DMS 273 (cell line): ENCODE measurements around the gene ADGRE1.
A peak's percentile ranks its signal among the peaks of the same experiment; 100 is the strongest.

Experiments
- DNase-seq: peaks from one replicate; lab custom pipeline; 2025; ENCODE audit not compliant: unreplicated experiment; lab: John Stamatoyannopoulos, UW

Gene ADGRE1

DNA sequence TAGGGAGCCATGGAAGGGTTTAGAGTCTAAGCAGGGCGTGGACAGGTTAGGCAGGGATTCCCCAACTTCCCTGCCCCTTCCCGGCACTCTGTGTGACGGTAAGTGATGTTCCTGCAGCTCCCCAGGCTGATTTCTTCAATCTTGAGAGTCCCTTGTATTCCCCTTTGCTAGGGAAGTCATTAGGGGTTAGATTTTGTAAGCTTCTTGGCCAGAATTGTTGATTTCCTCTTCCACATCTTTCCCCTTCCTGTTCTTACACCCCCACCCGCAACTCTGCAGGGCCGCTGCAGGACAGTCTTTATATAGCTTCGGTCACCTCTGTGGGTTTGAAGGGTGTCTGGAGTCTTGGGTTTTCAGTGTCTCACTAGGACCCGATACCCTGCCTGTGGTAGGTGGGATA is 10.6 kb upstream of the ADGRE1 start:
- no peak for DNase-seq

DNA sequence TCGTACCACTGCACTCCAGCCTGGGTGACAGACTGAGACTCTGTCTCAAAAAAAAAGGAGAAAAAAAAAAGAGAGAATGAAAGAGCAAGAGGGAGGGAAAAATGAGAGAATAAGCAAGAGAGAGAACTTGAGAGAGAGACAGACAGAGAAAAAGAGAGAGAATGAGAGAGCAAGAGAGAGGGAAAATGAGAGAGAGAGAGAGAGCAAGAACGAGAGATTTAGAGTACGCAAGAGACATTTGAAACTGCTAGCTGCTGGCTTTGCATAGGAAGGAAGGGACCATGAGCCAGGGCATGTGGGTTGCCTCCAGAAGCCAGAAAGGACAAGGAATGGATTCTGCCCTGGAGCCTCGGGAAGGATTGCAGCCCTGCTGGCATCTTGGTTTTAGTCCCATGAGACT is 9.6 kb upstream of the ADGRE1 start:
- no peak for DNase-seq

DNA sequence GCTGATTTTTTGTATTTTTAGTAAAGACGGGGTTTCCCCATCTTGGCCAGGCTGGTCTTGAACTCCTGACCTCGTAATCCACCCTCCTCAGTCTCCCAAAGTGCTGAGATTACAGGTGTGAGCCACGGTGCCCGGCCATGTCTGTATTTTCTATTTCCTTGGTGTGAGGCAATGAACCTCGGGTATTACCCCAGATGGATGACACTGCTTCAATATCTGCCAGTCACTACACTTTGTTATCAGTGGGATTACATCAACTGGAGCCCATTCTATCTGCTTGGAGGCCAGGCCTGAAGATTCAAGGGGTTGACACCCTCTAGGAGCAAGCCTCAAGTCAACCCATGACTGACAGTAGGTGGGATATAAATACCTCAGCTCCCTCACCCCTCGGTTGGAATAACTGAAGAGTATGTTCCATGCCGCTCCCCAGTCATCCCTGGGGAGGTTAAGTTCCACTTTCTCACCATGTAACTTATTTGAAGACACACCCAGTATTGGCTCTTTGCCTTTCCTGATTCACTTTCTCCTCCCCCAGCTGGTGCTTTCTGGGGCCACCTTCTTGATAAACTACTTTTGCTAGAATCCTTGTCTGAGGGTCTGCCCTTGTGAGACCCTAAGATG is 992 bp upstream of the ADGRE1 start:
- DNase-seq = no peak

DNA sequence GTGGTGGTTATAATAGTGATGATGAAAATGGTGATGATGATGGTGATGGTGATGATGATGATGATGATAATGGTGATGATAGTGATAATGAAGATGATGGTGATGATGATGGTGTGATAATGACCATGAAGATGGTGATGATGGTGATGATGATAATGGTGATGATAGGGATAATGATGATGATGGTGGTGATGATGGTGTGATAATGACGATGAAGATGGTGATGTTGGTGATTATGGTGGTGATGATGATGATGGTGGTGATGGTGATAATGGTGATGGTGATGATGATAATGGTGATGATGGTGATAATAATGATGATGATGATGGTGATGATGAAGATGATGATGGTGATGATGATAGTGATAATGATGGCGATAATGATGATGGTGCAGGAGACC is 1.6 kb downstream of the ADGRE1 start:
- DNase-seq = no peak

DNA sequence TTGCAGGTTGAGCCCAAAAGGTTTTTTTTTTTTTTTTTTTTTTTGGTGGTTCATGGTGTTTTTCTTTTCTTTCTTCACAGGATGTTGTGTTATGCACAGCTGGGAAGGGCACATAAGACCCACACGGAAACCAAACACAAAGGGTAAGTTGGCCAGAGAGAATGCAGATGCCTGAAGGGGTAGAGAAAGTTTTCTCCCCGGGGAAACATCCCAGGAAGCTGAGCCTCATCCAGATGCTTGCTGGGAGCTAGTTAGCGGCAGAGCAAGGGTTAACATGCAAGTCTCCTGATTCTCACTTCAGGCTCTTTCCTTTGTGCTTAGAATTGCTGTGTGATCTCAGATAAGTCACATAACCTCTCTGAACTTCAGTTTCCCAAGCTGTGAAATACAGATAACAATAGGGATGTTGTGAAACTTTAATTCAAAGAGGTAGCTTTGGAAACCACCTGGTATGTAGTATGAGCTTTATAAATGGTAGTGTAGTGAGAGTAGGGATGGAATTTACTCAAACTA is 3.1 kb downstream of the ADGRE1 start:
- DNase-seq = no peak

DNA sequence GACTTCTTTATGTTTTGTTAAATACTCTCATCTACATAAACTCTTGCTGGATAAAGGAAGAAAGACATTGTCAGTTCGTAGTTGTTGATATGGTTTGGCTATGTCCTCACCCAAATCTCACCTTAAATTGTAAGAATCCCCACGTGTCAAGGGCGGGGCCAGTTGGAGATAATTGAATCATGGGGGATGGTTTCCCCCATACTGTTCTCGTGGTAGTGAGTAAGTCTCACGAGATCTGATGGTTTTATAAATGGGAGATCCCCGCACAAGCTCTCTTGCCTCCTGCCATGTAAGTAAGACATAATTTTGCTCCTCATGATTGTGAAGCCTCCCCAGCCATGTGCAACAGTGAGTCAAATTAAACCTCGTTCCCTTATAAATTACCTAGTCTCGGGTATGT is 3.6 kb downstream of the ADGRE1 start:
- no peak for DNase-seq

DNA sequence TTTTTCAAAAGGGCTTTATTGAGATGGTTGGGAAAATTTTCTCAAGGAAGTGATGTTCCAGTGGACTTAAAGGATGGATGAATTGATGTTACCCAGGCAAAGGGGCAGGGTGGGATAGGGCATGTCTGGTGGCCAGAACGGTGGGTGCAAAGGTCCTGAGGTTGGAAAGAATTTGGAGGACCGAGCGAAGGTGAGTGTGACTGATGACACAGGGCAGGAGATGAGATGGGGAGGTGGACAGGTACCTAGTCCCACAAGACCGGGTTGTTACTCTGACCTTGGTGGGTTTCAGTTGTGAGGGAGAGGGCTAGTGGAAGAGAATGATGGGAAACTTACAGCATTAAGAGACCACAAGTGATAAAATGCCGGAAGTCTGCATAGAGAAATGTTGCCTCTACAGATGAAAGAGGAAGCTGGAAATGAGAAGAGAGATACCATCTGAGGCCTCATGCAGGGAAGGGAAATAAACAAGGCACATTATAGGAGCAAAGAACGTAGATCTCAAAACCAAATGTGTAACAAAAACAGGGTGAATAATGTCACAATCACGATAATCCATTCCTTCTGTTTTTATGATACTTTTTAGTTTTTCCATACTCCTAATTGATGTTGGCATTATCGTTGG is 4.5 kb downstream of the ADGRE1 start:
- no peak for DNase-seq

DNA sequence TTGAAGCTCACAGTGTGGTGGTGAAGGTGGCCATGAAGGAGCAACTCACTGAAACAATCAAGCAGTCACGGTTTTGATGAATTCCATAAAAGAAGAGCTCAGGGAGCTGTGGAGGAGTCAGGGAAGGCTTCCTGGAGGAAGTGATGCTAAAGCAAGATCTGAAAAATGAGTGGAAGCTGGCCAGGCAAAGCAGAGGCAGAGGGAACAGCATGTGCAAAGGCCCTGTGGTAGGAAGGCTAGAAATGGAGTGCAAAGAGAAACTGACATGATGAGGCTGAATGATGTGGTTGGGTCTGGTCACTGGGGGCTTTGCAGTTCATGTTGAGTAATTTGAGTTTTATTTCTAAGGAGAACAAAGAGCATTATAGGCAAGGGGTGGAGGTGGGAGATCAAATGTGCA is 6.9 kb downstream of the ADGRE1 start:
- DNase-seq = no peak

DNA sequence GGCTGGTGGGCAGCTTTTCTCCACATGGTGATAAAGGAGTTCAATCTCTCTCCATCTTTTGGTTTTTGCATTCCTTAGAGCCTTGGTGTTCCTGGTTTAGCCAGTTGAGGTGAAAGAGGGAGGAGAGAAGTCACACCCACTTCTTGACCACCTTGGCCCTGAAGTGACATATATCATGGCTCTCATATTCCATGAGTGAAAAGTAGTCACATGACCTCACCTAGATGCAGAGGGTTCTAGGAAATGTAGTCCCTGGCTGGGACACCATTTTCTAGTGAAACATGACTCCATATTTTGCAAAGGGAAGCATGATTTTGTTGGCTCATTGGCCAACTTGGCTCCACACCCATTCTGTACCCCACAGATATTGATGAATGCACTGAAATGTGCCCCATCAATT is 16.1 kb downstream of the ADGRE1 start:
- DNase-seq = no peak

DNA sequence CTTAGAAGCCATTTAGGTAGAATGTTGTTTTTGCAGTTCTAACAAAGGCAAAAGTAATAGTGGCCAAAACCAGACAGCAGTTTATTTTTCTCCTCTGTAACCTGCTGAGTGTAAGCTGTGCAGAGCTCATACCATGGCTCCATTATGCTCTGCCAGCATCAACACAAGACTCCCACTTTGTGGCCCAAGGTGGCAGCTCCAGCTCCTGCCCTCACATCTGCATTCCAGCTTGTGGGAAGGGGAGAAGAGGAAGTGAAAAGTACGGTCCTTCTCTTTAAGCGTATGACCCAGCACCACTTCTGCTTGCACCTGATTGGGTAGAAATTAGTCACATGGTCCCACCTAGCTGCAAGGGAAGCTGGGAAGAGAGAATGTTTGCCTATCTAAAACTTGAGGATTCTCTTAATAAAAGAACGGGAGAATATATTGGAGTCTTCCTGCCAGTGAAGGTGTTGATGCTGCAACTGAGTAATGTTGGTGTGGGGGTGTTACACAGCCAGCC is 19.2 kb downstream of the ADGRE1 start:
- DNase-seq = no peak

DNA sequence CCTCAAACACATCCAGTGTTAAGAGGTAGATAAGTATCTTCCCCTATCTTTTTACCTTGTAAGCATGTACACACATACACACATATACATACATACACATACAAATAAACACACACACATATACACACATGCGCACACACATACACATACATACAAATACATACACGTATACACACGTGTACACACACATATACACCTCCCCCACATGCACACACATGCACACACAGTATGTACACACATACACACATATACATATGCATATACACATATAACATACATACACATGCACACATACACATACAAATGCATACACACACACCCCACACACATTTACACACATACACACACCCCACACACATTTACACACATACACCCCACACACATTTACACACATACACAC is 24.1 kb downstream of the ADGRE1 start:
- no peak for DNase-seq

DNA sequence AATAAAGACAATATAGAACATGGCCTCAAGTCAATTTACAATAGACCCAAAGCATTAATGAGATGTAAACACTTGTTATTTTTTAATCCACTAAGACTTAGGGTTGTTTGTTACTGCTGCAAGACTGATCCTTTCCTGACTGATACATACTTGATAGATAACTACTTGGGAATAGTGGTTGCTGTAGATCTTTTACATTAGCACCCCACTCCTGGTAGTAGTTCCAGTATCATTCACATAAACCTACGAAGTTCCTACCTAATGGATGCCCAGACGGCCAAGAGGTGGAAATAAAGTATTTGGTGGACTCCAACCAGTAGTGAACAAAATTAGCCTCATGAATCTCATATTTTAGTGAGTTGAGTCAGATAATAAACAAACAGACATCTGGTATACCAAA is 26.9 kb downstream of the ADGRE1 start:
- no peak for DNase-seq

DNA sequence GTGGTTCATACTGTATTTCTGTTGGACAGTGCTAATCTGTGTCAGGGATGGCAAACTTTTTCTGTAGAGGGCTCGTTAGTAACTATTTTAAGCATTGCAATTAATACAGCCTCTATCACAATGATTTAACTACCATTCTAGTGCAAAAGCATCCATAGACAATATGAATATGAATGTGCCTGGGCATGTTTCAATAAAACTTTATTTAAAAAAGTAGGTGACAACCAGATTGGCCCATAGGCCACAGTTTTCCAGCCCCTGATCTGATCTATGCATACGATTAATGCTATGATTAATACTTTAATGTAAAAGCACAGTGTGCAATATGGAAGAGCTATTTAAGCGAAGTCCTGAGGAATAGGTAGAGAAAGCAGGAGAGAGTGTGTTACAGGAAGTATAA is 29.6 kb downstream of the ADGRE1 start:
- no peak for DNase-seq

DNA sequence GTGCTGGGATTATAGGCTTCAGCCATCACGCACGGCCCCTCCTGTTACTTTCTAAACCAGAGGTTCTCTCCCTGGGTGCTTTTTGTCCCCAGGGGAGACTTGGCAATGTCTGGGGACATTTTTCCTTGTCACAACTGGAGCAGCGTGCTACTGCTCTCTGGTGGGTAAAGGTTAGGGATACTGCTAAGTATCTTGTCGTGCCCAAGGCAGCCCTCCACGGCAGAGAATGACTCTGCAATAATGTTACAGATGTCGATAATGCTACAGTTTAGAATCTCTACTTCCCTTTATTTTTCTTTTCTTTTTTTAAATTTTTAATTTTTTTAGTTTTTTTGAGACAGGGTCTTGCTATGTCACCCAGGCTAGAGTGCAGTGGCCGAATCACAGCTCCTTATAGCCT is 38.0 kb downstream of the ADGRE1 start:
- DNase-seq = no peak

DNA sequence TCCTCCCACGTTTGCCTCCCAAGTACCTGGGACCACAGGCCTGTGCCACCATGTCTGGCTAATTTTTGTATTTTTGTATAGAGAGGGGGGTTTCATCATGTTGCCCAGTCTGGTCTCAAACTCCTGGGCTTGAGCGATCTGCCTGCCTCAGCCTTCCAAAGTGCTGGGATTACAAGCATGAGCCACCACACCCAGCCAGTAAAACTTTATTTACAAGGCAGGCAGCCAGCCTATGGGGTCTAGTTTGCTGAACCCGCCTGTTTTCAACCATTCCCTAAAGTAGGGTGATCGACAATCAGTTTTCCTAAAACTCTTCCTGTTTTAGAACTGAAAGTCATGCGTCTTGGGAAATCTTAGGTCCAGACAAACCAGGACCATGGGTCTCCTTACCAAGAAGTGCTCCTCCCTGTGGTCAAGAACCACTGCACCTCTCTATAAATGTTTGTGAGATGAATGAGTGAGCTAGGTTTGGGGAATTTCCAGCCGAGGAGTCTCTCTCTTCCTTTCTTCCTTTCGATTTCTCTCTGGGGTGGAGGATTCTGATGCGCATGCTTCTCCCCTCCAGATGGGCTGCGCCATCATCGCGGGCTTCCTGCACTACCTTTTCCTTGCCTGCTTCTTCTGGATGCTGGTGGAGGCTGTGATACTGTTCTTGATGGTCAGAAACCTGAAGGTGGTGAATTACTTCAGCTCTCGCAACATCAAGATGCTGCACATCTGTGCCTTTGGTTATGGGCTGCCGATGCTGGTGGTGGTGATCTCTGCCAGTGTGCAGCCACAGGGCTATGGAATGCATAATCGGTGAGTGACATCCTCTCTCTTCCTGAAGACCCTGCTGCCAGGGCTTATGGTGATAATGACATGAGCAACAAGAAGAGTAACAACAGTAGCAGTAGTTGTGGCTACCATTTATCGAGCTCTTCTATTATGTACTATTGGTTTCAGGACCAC is 38.7 kb downstream of the ADGRE1 start:
- peak; percentile 9 for DNase-seq

DNA sequence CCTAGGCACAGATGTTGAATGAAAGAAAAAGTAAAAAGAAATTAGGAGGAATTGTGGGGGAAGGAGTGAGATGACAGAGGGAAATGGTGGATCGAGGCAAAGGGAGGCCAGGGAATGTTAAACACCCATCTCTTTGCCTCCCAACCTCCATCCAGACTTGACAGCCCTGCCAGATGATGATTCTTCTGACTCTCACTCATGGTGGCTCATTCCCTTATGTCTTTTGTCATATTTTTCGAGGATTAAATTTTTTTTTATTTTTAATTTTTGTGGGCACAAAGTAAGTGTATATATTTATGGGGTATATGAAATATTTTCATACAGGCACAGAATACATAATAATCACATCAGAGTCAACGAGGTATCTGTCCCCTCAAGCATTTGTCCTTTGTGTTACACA is 42.8 kb downstream of the ADGRE1 start:
- DNase-seq = no peak

DNA sequence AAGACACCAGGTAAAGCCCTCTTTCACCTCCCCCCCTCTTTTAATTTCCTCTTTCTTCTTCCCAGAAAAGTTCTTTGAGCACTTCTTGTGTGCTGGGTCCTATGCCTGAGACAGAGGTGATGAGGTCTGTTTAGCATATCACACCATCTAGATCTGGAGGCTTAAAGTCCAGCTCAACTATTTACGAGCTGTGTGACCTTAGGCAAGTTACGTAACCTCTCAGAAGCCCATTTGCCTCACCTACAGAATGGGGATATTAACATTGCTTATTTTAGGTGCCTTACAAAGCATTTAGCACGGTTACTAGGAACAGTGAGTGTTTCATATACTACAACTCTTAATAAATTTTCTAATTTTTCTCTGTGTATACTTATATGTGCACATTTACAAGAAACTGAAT is 47.7 kb downstream of the ADGRE1 start:
- DNase-seq = no peak

DNA sequence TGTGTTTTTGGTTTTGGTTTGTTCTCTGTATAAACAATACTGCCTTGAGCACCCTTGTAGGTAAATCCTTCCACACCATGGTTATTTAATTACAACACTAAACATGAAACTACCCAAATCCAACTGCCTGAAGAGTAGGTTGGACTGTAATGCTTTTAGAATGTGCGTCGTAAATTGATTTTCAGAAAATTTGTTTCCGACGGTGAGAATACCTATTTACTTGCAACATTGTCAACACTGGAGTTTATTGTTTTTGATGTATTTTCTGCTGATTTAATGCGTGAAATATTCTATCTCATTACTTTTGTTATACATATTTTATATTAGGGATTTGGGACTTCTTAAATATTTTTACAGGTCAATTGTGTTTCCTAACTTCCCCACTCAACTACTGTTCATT is 48.2 kb downstream of the ADGRE1 start:
- no peak for DNase-seq

DNA sequence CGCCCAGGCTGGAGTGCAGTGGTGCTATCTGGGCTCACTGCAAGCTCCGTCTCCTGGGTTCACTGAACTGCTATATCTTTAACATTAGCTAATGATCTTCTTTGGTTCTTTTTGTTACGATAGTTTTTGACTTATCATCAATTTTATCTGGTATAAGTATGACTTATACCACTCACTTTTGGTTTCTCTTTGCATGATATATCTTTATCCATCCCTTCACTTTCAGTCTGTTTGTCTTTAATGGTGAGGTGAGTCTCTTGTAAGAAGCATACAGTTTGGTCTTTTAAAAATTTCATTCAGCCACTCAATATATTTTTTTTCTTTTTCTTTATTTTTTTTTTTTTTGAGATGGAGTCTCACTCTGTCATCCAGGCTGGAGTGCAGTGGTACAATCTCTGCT is 58.4 kb downstream of the ADGRE1 start:
- DNase-seq = no peak

DNA sequence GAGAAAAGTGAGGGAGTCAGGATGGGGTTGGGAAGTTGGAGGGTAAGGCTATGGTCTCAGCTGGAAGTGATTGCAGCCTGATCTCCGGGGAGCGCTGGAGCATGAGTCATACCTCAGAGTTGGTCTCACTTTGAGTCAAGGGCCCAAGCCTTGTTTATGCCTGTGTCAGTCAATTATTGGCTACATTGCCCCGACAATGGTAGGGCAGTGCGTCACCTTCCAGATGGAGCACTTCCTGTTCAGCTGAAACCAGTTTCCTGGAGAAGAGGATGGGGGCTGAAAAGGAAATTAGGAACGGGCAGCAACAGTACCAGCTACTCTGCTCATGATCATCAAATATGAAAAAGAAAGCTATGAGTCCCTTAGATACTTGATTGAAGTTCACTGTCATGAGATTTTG is 60.4 kb downstream of the ADGRE1 start:
- DNase-seq = no peak

DNA sequence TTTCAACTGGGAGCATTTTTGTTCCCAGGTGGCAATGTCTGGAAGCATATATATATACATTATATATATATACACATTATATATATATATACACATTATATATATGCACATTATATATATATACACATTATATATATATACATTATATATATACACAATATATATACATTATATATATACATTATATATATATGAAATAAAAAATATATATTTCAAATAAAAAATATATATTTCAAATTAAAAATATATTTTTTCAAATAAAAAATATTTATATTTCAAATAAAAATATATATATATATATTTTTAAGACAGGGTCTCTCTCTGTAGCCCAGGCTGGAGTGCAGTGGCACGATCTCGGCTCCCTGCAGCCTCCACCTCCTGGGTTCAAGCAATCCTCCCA is 61.5 kb downstream of the ADGRE1 start:
- DNase-seq = no peak

DNA sequence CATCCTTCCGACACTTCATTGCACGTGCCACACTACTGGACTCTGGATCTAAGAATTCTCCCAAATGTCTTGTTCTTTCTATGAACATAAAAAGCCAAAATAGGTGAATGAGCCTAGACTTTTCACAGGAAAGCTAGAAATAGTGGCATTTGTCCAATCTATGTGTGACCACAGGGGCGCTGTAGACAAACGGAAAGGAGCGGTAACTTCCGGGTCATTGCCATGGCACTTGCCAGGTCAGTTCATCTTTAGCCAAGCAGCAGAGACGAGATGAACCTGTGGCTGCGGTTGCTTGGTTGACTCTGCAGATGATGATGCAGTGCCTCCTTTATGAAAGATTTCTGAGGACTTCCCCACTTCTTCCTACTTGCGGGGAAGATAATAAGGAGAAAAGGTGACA is 65.6 kb downstream of the ADGRE1 start:
- peak; percentile 16 for DNase-seq
